ENCODE measurements around the gene SRPRA. TPM values are rescaled to one million over a fixed set of nuclear protein-coding genes. Genes with fewer than 3 reads are reported as not detected.

Gene SRPRA
- polyA plus RNA-seq, 4 donors, result 80.2 to 97.6 (median 83.9) TPM

GRCh38 chr11:126231725-126232459, 36.8 kb downstream of the SRPRA start:
- no peak for DNase-seq (ENCODE audit: low read depth in 4 of 4, low spot score in 3 of 4)

- no peak for DNase-seq (ENCODE audit: low read depth in 4 of 4, low spot score in 3 of 4)
Observed at GRCh38 chr11:126229858-126230540, 38.7 kb downstream of the SRPRA start.

GRCh38 chr11:126226334-126227084, 42.2 kb downstream of the SRPRA start:
- DNase-seq (ENCODE audit: low read depth in 4 of 4, low spot score in 3 of 4), result no peak

- DNase-seq (ENCODE audit: low read depth in 4 of 4, low spot score in 3 of 4), result no peak
Observed at GRCh38 chr11:126225295-126225665, 43.4 kb downstream of the SRPRA start.

GRCh38 chr11:126224647-126225294, 43.9 kb downstream of the SRPRA start:
- no peak for DNase-seq (ENCODE audit: low read depth in 4 of 4, low spot score in 3 of 4)

GRCh38 chr11:126219547-126219946, 49.1 kb downstream of the SRPRA start:
- DNase-seq (ENCODE audit: low read depth in 4 of 4, low spot score in 3 of 4), result no peak

- no peak for DNase-seq (ENCODE audit: low read depth in 4 of 4, low spot score in 3 of 4)
Observed at GRCh38 chr11:126217491-126217890, 51.2 kb downstream of the SRPRA start.

GRCh38 chr11:126216526-126217305, 52.0 kb downstream of the SRPRA start:
- DNase-seq (ENCODE audit: low read depth in 4 of 4, low spot score in 3 of 4), result no peak

GRCh38 chr11:126214841-126215240, 53.9 kb downstream of the SRPRA start:
- DNase-seq (ENCODE audit: low read depth in 4 of 4, low spot score in 3 of 4), result no peak

- no peak for DNase-seq (ENCODE audit: low read depth in 4 of 4, low spot score in 3 of 4)
Observed at GRCh38 chr11:126214441-126214840, 54.3 kb downstream of the SRPRA start.

Other genes with a start within 250 kb of the SRPRA start
- 100 to 1,000 TPM in 1 of 4 donors, 10 to 100 TPM in 3; 24.6 to 136 (median 28.3) TPM for gene CDON, start 206.0 kb downstream of the SRPRA start, polyA plus RNA-seq (ENCODE audit: insufficient read length in 4 of 4)
- gene RPUSD4, start 57.2 kb downstream of the SRPRA start, polyA plus RNA-seq (ENCODE audit: insufficient read length in 4 of 4), result 10 to 100 TPM; 29.1 to 38.6 (median 30.4) TPM
- gene FAM118B, start 57.1 kb downstream of the SRPRA start, polyA plus RNA-seq (ENCODE audit: insufficient read length in 4 of 4), result 10 to 100 TPM; 28.6 to 33.4 (median 30.1) TPM
- gene FOXRED1, start 259 bp upstream of the SRPRA start, polyA plus RNA-seq (ENCODE audit: insufficient read length in 4 of 4), result 10 to 100 TPM; 24.1 to 62.3 (median 32.9) TPM
- 10 to 100 TPM in 3 of 4 donors, 1 to 10 TPM in 1; 9.4 to 16.8 (median 11.2) TPM for gene TIRAP, start 14.2 kb upstream of the SRPRA start, polyA plus RNA-seq (ENCODE audit: insufficient read length in 4 of 4)
- gene DCPS, start 35.2 kb upstream of the SRPRA start, polyA plus RNA-seq (ENCODE audit: insufficient read length in 4 of 4), result 10 to 100 TPM; 10.5 to 16.3 (median 15.0) TPM
- gene ST3GAL4, start 86.8 kb upstream of the SRPRA start, polyA plus RNA-seq (ENCODE audit: insufficient read length in 4 of 4), result 10 to 100 TPM; 17.0 to 33.6 (median 19.9) TPM